Panc1 (cell line): ENCODE data around the gene VDR.

Experiments used
- CTCF ChIP-seq: fragments of 450-650 bp; IDR thresholded peaks from 2 replicates; pipeline ENCODE4 v1.5.1; 2017; ENCODE audit warnings: mild to moderate bottlenecking
- POLR2AphosphoS5 ChIP-seq: IDR thresholded peaks from 2 replicates; pipeline ENCODE4 v1.6.1; 2012; ENCODE audit warnings: mild to moderate bottlenecking, low read depth, low read length, moderate library complexity
- REST ChIP-seq, 2 experiments: IDR thresholded peaks; 2 replicates each; pipeline ENCODE4 v1.6.1; 2011 to 2012; ENCODE audit warnings: low read depth in 2 of 2, control low read depth in 1 of 2, low read length in 1 of 2, mild to moderate bottlenecking in 1 of 2, moderate library complexity in 1 of 2; ENCODE audit not compliant: insufficient read depth in 1 of 2

- no peak for TF ChIP-seq CTCF
- no peak for TF ChIP-seq POLR2AphosphoS5
- TF ChIP-seq REST (IDR thresholded peaks at IDR 0.05; ENCODE audit: insufficient read depth in 1 of 2, low read depth in 2 of 2, low read length in 1 of 2) = no peak
These were observed 5.3 kb downstream of the VDR start for GRCh38 chr12:47899466-47899865.
